GM23248 (cell line): ENCODE data around the gene DDX10.

Source experiments
- EZH2 ChIP-seq: fragments of 200-600 bp; sonication (generic); IDR thresholded peaks from 2 replicates; pipeline ENCODE4 v1.6.1; 2018; ENCODE audit warnings: antibody characterized with exemption, mild to moderate bottlenecking; ENCODE audit not compliant: insufficient read depth, poor library complexity, severe bottlenecking
- EZH2phosphoT487 ChIP-seq: fragments of 200-600 bp; sonication (generic); IDR thresholded peaks from 2 replicates; pipeline ENCODE4 v1.6.1; 2018; ENCODE audit warnings: antibody characterized with exemption, moderate library complexity, mild to moderate bottlenecking, low read depth; ENCODE audit not compliant: insufficient read depth

DNA sequence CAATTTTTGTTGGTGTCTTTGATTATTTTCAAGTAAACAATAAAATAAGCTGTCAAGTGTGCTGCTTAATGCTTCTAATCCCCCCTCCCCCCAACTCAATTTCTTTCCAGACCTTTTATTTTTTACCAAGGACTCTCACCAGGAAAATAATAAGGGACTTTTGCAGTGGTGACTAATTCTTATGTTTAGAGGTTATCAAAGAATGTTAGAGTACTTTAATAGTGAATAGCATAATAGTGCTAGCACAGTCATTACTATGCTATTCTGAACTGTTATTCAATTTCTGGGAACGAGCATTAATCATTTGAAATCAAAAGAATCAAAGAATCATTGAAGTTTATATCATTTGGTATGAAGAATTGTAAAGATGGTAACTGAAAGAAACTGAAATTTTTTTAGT, 251.4 kb downstream of the DDX10 start:
- TF ChIP-seq EZH2 (no peak), EZH2phosphoT487 (no peak)
